ENCODE results near the gene DHX9. TPM values are rescaled to one million over a fixed set of nuclear protein-coding genes. Genes with fewer than 3 reads are reported as not detected.

DHX9 gene
- polyA plus RNA-seq, 1 donor = 159 TPM

DNA sequence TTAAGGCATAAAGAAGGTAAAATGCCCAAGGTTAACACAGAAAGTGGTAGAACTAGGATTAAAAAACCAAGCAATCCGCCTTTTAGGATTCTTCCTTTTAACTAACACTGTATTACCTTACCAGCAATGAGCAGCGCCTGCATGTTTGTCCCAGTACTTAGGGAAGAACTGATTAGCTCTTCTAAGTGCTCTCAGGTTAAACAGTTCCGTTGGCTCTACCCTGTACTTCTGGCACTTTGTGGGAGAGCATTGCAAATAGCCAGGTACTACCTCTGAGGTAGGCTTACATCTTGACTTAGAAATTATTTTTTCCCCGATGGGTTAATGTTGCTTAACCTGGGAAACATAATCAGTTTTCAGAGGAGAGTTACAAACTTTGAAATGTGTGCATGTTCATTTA is 21.5 kb downstream of the DHX9 start:
- H3K9me3 ChIP-seq (ENCODE audit: control insufficient read depth, low read depth, low read length) = no peaks in the 10 kb centered on the region
- H3K36me3 ChIP-seq (ENCODE audit: control insufficient read depth, insufficient read depth, low read length) = peaks cover 86% of the 10 kb centered on the region
- DNase-seq = no peak
- H3K27me3 ChIP-seq (ENCODE audit: control insufficient read depth, insufficient read depth, low read length) = no peaks in the 10 kb centered on the region
- WGBS (ENCODE audit: insufficient coverage, low lambda C conversion rate) = 100% methylated on average over 1 of the region's 4 CpGs
- no peak overlapping the region for H3K27ac ChIP-seq (ENCODE audit: low read length)
- H3K4me3 ChIP-seq (ENCODE audit: low read length) = no peak overlapping the region
- H3K4me1 ChIP-seq (ENCODE audit: control insufficient read depth, insufficient read depth, low read length) = no peaks in the 10 kb centered on the region

GRCh38 chr1:182861994-182862393 is 22.8 kb downstream of the DHX9 start:
- Histone ChIP-seq H3K27me3 (ENCODE audit: control insufficient read depth, insufficient read depth, low read length) (no peaks in the 10 kb centered on the region), H3K9me3 (ENCODE audit: control insufficient read depth, low read depth, low read length) (no peaks in the 10 kb centered on the region), H3K4me1 (ENCODE audit: control insufficient read depth, insufficient read depth, low read length) (no peaks in the 10 kb centered on the region), H3K4me3 (ENCODE audit: low read length) (no peak overlapping the region), H3K36me3 (ENCODE audit: control insufficient read depth, insufficient read depth, low read length) (peaks cover 80% of the 10 kb centered on the region), H3K27ac (ENCODE audit: low read length) (no peak overlapping the region)
- WGBS (ENCODE audit: insufficient coverage, low lambda C conversion rate) = no CpG with 5 or more reads among the region's 2 CpGs
- no peak for DNase-seq

GRCh38 chr1:182862827-182863226 is 23.7 kb downstream of the DHX9 start:
- H3K27me3 ChIP-seq (ENCODE audit: control insufficient read depth, insufficient read depth, low read length) = no peaks in the 10 kb centered on the region
- no peaks in the 10 kb centered on the region for H3K4me1 ChIP-seq (ENCODE audit: control insufficient read depth, insufficient read depth, low read length)
- H3K36me3 ChIP-seq (ENCODE audit: control insufficient read depth, insufficient read depth, low read length) = peaks cover 79% of the 10 kb centered on the region
- H3K9me3 ChIP-seq (ENCODE audit: control insufficient read depth, low read depth, low read length) = no peaks in the 10 kb centered on the region
- H3K27ac ChIP-seq (ENCODE audit: low read length) = no peak overlapping the region
- no peak overlapping the region for H3K4me3 ChIP-seq (ENCODE audit: low read length)
- DNase-seq = no peak
- 100% methylated on average over 1 of the region's 1 CpG for WGBS (ENCODE audit: insufficient coverage, low lambda C conversion rate)

- Histone ChIP-seq H3K4me3 (ENCODE audit: low read length) (no peak overlapping the region), H3K4me1 (ENCODE audit: control insufficient read depth, insufficient read depth, low read length) (no peaks in the 10 kb centered on the region), H3K27me3 (ENCODE audit: control insufficient read depth, insufficient read depth, low read length) (no peaks in the 10 kb centered on the region), H3K27ac (ENCODE audit: low read length) (no peak overlapping the region), H3K36me3 (ENCODE audit: control insufficient read depth, insufficient read depth, low read length) (peaks cover 74% of the 10 kb centered on the region), H3K9me3 (ENCODE audit: control insufficient read depth, low read depth, low read length) (no peaks in the 10 kb centered on the region)
- WGBS (ENCODE audit: insufficient coverage, low lambda C conversion rate) = no CpG with 5 or more reads among the region's 5 CpGs
- DNase-seq = no peak
Observed at GRCh38 chr1:182863940-182864339, 24.8 kb downstream of the DHX9 start.

DNA sequence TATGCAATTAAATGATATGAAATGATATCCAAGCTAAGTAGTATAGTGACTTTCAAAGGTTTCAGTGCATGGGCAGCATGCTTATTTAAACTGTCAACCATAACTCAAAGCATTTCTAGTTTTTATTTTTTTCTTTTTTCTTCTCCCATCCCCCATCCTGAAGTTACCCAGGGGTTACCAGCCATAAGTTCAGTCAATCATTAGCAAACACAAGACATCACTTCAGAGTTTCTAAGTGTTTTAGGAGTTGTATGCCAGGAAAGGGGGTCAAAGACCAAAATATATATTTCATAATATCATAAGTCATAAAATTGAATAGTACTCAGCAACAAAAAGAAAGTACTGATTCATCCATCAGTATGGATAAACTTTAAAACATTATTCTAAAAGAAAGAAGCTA is 28.7 kb downstream of the DHX9 start:
- no peak overlapping the region for H3K27ac ChIP-seq (ENCODE audit: low read length)
- H3K9me3 ChIP-seq (ENCODE audit: control insufficient read depth, low read depth, low read length) = no peaks in the 10 kb centered on the region
- peak; percentile 29 to 67 for DNase-seq
- H3K36me3 ChIP-seq (ENCODE audit: control insufficient read depth, insufficient read depth, low read length) = peaks cover 68% of the 10 kb centered on the region
- H3K4me3 ChIP-seq (ENCODE audit: low read length) = no peak overlapping the region
- H3K27me3 ChIP-seq (ENCODE audit: control insufficient read depth, insufficient read depth, low read length) = no peaks in the 10 kb centered on the region
- H3K4me1 ChIP-seq (ENCODE audit: control insufficient read depth, insufficient read depth, low read length) = no peaks in the 10 kb centered on the region

DNA sequence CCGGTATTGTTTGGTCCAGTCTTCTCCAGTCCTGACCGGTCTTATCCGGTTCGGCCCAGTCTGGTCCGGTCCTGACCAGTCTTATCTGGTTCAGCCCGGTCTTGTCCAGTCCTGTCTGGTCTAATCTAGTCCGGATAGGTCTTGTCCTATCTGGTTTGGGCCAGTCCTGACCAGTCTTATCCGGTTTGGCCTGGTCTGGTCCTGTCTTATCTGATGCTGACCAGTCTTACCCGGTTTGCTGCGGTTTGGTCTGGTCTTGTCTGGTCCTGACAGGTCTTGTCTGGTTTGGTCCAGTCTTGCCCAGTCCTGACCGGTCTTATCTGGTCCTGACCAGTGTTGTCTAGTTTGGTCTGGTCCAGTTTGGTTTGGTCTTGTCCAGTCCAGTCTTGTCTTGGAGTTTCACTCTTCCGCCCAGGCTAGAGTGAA is 30.1 kb downstream of the DHX9 start:
- WGBS (ENCODE audit: insufficient coverage, low lambda C conversion rate) = no CpG with 5 or more reads among the region's 12 CpGs
- Histone ChIP-seq H3K4me3 (ENCODE audit: low read length) (no peak overlapping the region), H3K4me1 (ENCODE audit: control insufficient read depth, insufficient read depth, low read length) (no peaks in the 10 kb centered on the region), H3K27ac (ENCODE audit: low read length) (no peak overlapping the region), H3K27me3 (ENCODE audit: control insufficient read depth, insufficient read depth, low read length) (no peaks in the 10 kb centered on the region), H3K36me3 (ENCODE audit: control insufficient read depth, insufficient read depth, low read length) (peaks cover 71% of the 10 kb centered on the region), H3K9me3 (ENCODE audit: control insufficient read depth, low read depth, low read length) (no peaks in the 10 kb centered on the region)
- no peak for DNase-seq

DNA sequence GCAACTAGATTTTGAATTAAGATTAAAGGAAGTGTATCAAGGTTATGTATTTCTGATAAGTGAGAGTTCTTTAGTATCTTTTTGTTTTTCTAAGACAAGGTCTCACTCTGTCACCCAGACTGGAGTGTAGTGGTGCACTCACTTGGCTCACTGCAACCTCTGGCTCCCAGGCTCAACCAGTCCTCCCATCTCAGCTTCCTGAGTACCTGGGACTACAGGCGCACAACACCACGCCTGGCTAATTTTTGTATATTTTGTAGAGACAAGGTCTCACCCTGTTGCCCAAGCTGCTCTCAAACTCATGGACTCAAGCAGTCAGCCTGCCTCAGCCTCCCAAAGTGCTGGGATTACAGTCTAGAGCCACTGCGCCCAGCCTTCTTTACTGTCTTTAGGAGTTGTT is 33.7 kb downstream of the DHX9 start:
- no peaks in the 10 kb centered on the region for H3K9me3 ChIP-seq (ENCODE audit: control insufficient read depth, low read depth, low read length)
- H3K36me3 ChIP-seq (ENCODE audit: control insufficient read depth, insufficient read depth, low read length) = peaks cover 76% of the 10 kb centered on the region
- no peaks in the 10 kb centered on the region for H3K4me1 ChIP-seq (ENCODE audit: control insufficient read depth, insufficient read depth, low read length)
- no peaks in the 10 kb centered on the region for H3K27me3 ChIP-seq (ENCODE audit: control insufficient read depth, insufficient read depth, low read length)
- H3K4me3 ChIP-seq (ENCODE audit: low read length) = no peak overlapping the region
- no peak overlapping the region for H3K27ac ChIP-seq (ENCODE audit: low read length)
- WGBS (ENCODE audit: insufficient coverage, low lambda C conversion rate) = no CpG with 5 or more reads among the region's 3 CpGs
- no peak for DNase-seq

DNA sequence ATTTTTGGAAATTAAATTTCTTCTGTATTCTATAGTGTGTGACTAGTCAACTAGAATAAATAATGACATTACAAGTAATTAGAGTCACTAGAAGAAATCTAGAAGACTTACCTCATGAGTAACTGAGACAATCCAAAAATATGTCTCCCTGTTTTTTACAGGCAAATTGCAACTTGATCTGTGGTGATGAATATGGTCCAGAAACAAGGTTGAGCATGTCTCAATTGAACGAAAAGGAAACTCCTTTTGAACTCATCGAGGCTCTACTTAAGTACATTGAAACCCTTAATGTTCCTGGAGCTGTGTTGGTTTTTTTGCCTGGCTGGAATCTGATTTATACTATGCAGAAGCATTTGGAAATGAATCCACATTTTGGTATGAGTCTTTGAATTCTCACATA is 36.7 kb downstream of the DHX9 start:
- no peak for DNase-seq
- Histone ChIP-seq H3K9me3 (ENCODE audit: control insufficient read depth, low read depth, low read length) (no peaks in the 10 kb centered on the region), H3K27ac (ENCODE audit: low read length) (no peak overlapping the region), H3K4me1 (ENCODE audit: control insufficient read depth, insufficient read depth, low read length) (no peaks in the 10 kb centered on the region), H3K27me3 (ENCODE audit: control insufficient read depth, insufficient read depth, low read length) (no peaks in the 10 kb centered on the region), H3K36me3 (ENCODE audit: control insufficient read depth, insufficient read depth, low read length) (peaks cover 87% of the 10 kb centered on the region), H3K4me3 (ENCODE audit: low read length) (no peak overlapping the region)
- WGBS (ENCODE audit: insufficient coverage, low lambda C conversion rate) = no CpG with 5 or more reads among the region's 2 CpGs

GRCh38 chr1:182877331-182877730 is 38.2 kb downstream of the DHX9 start:
- peaks cover 90% of the 10 kb centered on the region for H3K36me3 ChIP-seq (ENCODE audit: control insufficient read depth, insufficient read depth, low read length)

DNA sequence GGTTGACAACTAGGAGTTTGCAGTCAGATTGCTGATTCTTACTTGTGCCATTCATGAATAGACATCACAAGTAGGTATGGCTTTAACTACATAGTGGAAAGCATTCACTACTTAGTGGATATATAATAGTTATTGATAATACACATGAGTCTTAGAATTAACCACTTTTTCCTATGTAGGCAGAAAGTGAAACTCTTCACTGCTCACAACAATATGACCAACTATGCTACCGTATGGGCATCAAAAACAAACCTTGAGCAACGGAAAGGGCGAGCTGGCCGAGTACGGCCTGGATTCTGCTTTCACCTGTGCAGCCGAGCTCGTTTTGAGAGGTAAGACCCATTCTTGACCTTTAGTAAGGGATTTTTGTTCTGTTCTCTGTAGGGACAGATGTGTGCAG is 38.7 kb downstream of the DHX9 start:
- H3K27me3 ChIP-seq (ENCODE audit: control insufficient read depth, insufficient read depth, low read length) = no peaks in the 10 kb centered on the region
- no peaks in the 10 kb centered on the region for H3K9me3 ChIP-seq (ENCODE audit: control insufficient read depth, low read depth, low read length)
- no CpG with 5 or more reads among the region's 7 CpGs for WGBS (ENCODE audit: insufficient coverage, low lambda C conversion rate)
- no peak overlapping the region for H3K27ac ChIP-seq (ENCODE audit: low read length)
- peaks cover 89% of the 10 kb centered on the region for H3K36me3 ChIP-seq (ENCODE audit: control insufficient read depth, insufficient read depth, low read length)
- H3K4me1 ChIP-seq (ENCODE audit: control insufficient read depth, insufficient read depth, low read length) = no peaks in the 10 kb centered on the region
- H3K4me3 ChIP-seq (ENCODE audit: low read length) = no peak overlapping the region
- DNase-seq = no peak

More at GRCh38 chr1:182877331-182877730, 38.2 kb downstream of the DHX9 start:
- H3K9me3 ChIP-seq (ENCODE audit: control insufficient read depth, low read depth, low read length) = no peaks in the 10 kb centered on the region
- H3K27me3 ChIP-seq (ENCODE audit: control insufficient read depth, insufficient read depth, low read length) = no peaks in the 10 kb centered on the region
- no peak overlapping the region for H3K27ac ChIP-seq (ENCODE audit: low read length)
- no peaks in the 10 kb centered on the region for H3K4me1 ChIP-seq (ENCODE audit: control insufficient read depth, insufficient read depth, low read length)
- no peak overlapping the region for H3K4me3 ChIP-seq (ENCODE audit: low read length)
- DNase-seq = no peak

DNA sequence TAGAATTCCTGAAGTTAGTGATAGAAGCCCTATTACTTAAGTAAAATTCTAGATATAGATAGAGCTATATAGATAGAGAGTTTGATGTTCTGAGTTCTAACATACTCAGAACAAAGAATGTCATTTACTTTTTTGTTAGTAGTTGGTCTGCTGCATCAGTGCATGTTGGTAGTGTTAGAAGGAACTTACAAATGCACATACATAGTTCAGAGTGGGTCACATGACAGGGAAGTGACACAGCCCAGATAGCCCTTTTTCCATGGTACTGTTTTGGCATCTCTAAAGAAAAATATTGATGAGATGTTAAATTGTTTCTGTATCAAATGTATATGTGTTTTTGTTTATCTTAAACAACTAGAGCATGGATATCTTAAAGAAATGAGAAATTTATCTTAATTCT is 45.7 kb downstream of the DHX9 start:
- Histone ChIP-seq H3K4me3 (ENCODE audit: low read length) (no peak overlapping the region), H3K9me3 (ENCODE audit: control insufficient read depth, low read depth, low read length) (no peaks in the 10 kb centered on the region), H3K36me3 (ENCODE audit: control insufficient read depth, insufficient read depth, low read length) (peaks cover 79% of the 10 kb centered on the region), H3K27me3 (ENCODE audit: control insufficient read depth, insufficient read depth, low read length) (no peaks in the 10 kb centered on the region), H3K4me1 (ENCODE audit: control insufficient read depth, insufficient read depth, low read length) (no peaks in the 10 kb centered on the region), H3K27ac (ENCODE audit: low read length) (no peak overlapping the region)
- DNase-seq = no peak

Data from large intestine (tissue), 3 donors.